Measurements from ENCODE around the gene OSTF1.

OSTF1 gene

GRCh38 chr9:75067894-75068293 lies 20.4 kb upstream of the OSTF1 start:
- TF ChIP-seq ZNF274 (IDR thresholded peaks at IDR 0.05; ENCODE audit: low read depth, low read length) = no peak
- no peak overlapping the region for H3K4me3 ChIP-seq (ENCODE audit: low read length)

DNA sequence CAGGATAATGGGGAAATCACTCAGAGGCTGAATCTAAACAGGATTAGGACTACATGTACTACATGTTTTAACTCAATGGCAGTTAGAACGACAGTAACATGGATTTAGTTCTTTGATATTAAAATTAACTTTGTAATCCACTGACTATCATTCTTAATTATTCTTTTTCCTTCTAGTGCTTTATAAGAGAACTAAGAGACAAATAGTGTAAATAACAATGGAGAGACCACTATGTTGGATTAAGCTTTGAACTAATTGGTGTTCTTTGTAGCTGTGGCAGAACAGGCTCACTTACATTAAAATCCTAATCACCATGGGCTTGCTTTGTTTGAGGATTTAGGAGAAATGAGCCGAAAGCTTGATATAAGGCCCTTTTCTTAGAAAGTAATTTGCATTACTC lies 19.1 kb upstream of the OSTF1 start:
- H3K4me3 ChIP-seq (ENCODE audit: low read length) = no peak overlapping the region
- TF ChIP-seq ZNF274 (IDR thresholded peaks at IDR 0.05; ENCODE audit: low read depth, low read length) = no peak

DNA sequence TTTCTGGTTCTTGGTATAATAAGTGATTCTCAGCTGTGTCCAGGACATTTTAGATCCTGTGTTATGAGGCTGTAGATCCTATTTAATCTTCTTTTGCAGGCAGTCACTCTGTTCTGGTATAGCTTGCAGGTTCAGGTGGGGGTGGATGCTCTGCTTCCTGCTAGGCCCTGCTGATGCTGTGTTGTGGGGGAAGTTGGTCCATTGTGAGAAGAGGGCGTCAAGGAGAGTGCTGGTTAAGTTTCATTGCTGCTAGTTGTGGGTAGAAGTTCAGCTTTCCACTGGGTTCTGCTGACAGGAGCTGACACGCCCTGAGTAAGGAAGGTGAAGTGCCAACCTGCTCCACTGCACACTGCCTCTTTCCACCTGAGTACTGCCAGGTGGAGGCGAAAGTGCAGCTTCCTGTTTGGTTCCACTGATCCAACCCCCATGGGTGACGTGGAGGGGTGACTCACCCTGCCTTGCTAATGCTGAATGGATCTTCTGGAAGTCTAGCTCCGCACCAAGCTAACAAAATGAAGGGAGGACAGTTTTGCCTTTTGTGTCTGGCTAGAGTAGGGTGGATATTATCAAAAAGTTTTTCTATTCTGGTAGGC lies 16.7 kb upstream of the OSTF1 start:
- no peak overlapping the region for H3K4me3 ChIP-seq (ENCODE audit: low read length)
- no peak for TF ChIP-seq ZNF274 (IDR thresholded peaks at IDR 0.05; ENCODE audit: low read depth, low read length)

GRCh38 chr9:75072895-75073294 lies 15.4 kb upstream of the OSTF1 start:
- H3K4me3 ChIP-seq (ENCODE audit: low read length) = no peak overlapping the region

GRCh38 chr9:75081632-75082031 lies 6.7 kb upstream of the OSTF1 start:
- H3K4me3 ChIP-seq (ENCODE audit: low read length) = no peak overlapping the region
- TF ChIP-seq ZNF274 (IDR thresholded peaks at IDR 0.05; ENCODE audit: low read depth, low read length) = no peak

More at GRCh38 chr9:75072895-75073294, 15.4 kb upstream of the OSTF1 start:
- no peak for TF ChIP-seq ZNF274 (IDR thresholded peaks at IDR 0.05; ENCODE audit: low read depth, low read length)

DNA sequence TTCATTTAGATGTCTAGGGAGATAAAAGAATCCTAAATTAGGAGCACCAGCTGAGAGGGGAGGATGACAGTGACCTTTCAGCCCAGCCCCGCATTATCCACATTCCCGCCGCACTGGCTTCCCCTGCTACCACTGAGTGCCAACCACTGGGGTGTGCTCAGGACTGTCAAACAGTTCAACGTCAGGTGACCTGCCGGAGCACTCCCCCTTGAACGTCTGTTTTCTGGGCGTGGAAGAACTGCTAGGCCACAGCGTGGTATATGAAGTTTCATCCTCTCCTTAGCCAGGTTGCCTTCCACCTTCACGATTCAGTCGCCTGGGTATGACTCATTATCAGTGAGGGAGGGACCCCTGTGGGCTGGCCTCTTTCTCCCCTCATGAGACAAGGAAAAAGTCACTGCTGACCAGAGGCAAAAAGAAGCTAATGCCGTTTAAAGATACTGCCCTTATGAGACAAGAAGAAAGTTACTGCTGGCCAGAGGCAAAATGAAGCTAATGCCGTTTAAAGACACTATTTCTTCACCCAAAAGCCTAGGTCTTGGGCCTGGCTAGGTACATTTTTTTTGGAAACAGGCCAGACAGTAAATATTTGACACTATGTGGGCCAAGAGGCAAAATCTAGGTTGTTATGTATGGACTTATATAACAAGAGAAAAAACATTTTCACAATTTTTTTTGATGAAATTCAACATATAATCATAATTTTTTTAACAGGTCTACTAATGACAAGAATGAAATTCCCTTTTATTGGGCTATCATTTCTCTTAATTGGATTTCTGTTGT lies 4.9 kb upstream of the OSTF1 start:
- H3K4me3 ChIP-seq (ENCODE audit: low read length) = no peak overlapping the region
- no peak for TF ChIP-seq ZNF274 (IDR thresholded peaks at IDR 0.05; ENCODE audit: low read depth, low read length)

- no peak for TF ChIP-seq ZNF274 (IDR thresholded peaks at IDR 0.05; ENCODE audit: low read depth, low read length)
- no peak overlapping the region for H3K4me3 ChIP-seq (ENCODE audit: low read length)
These were observed 4.1 kb upstream of the OSTF1 start for GRCh38 chr9:75084081-75084672.

DNA sequence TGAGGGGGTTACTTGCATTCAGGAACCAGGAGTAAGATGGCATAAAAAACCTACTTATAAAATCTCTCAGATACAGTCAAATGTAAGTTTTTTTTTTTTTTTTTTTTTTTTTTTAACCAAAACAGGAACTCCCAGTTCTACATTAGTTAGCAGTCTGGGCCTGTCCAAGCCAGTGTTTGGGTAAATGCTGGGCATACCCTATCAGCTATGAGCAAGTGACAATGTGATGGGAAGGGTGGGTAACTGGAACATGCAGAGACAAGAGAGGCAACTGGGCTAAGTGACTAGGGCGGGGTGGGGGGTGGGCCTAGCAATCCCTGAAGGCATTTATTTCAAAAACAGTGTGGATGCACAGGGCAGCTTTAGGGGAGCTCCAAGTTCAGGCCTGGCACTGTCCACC lies 2.7 kb upstream of the OSTF1 start:
- no peak overlapping the region for H3K4me3 ChIP-seq (ENCODE audit: low read length)
- TF ChIP-seq ZNF274 (IDR thresholded peaks at IDR 0.05; ENCODE audit: low read depth, low read length) = no peak

- H3K4me3 ChIP-seq (ENCODE audit: low read length) = peak overlapping the region; percentile 88
- TF ChIP-seq ZNF274 (IDR thresholded peaks at IDR 0.05; ENCODE audit: low read depth, low read length) = no peak
These were observed 1.6 kb upstream of the OSTF1 start for GRCh38 chr9:75086541-75087288.

GRCh38 chr9:75087289-75087823 lies 958 bp upstream of the OSTF1 start:
- no peak for TF ChIP-seq ZNF274 (IDR thresholded peaks at IDR 0.05; ENCODE audit: low read depth, low read length)
- H3K4me3 ChIP-seq (ENCODE audit: low read length) = peak overlapping the region; percentile 88

DNA sequence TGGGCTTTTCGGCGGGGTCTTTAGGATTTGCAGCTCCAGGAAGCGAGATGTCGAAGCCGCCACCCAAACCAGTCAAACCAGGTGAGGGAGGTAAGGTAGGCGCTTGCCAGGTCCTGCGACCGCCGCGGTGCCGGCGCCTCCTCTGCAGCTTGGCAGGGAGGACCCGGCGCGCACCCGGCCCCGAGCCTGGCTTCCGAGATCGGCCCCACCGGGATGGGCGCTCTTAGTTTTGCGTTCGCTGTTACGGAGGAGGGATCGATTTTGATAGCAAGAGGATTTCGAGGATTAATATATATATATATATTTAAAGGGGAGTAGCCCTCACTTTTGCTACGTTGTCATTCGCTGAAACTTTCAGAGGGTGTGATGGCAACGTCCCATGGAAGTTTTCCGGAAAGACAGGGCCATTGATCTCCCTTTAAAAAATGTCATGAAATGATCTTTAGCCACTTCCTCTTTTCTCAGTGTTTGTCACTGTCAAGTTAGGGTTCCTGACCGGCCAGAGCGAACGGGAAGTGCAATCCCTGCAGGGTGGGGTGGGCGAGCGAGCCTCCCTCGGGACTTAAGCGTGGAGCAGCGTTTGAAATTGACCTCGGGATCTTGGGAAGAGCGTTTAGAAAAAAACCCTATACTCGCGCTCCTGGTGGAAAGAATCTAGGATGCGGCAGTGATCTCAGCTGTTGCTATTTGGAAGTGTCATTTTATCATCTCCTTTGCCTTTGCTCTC lies 495 bp downstream of the OSTF1 start:
- peak overlapping the region; percentile 91 for H3K4me3 ChIP-seq (ENCODE audit: low read length)
- no peak for TF ChIP-seq ZNF274 (IDR thresholded peaks at IDR 0.05; ENCODE audit: low read depth, low read length)

- TF ChIP-seq ZNF274 (IDR thresholded peaks at IDR 0.05; ENCODE audit: low read depth, low read length) = no peak
These were observed 1.1 kb downstream of the OSTF1 start for GRCh38 chr9:75089373-75089766.

GRCh38 chr9:75090579-75090978 lies 2.3 kb downstream of the OSTF1 start:
- no peak for TF ChIP-seq ZNF274 (IDR thresholded peaks at IDR 0.05; ENCODE audit: low read depth, low read length)
- H3K4me3 ChIP-seq (ENCODE audit: low read length) = no peak overlapping the region

More at GRCh38 chr9:75089373-75089766, 1.1 kb downstream of the OSTF1 start:
- peak overlapping the region; percentile 91 for H3K4me3 ChIP-seq (ENCODE audit: low read length)

All from GM08714 (cell line).